ENCODE measurements around the gene ZNF280B.

- TF ChIP-seq NFYB (CRISPR knock-in tag; IDR thresholded peaks at IDR 0.05) (no peak), PREB (CRISPR knock-in tag; IDR thresholded peaks at IDR 0.05) (no peak), REPIN1 (CRISPR knock-in tag; IDR thresholded peaks at IDR 0.05; ENCODE audit: borderline replicate concordance, low read depth) (no peak), ATF7 (IDR thresholded peaks at IDR 0.05) (no peak), ATF7 (CRISPR knock-in tag; IDR thresholded peaks at IDR 0.05) (no peak)
Observed at GRCh38 chr22:22485524-22485923, 23.0 kb downstream of the ZNF280B start.

All from HepG2 (cell line).